HL-60/S4 (cell line): Measurements from ENCODE around the gene ARHGEF2.
"Not testable (repeated sequence)": the region's sequence is repeated elsewhere in the genome, so short reads cannot be mapped to it uniquely, and the experiment has no call there.

Experiments
- in situ Hi-C: fragments of 300-500 bp; cut with MboI; formaldehyde crosslinking; loops from 2 replicates; pipeline ENCODE4 v1.14.3; 2022; ENCODE audit warnings: low sequenced_read_pairs

The ARHGEF2 gene

DNA sequence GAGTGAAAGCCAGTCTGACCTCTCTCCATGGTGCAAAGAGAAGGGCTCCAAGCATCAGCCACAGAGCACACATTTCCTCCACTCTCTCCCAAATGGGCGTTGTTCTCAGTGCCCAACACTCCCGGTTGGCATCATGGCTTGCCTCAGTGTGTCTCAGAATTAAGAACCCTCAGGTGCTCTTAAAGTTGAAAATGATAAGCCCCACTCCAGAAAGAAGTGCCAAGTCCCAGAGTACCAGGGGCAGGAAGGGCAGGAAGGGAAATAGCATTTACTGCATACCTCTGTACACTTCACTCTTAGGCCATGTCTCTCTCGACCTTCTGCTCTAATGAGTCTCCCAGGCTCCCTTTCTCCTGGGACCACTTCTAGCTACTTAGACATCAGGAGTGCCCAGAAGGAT lies 15.2 kb upstream of the ARHGEF2 start:
- in situ Hi-C loops: loop anchor here (5.0 kb wide), 1 partner anchor 74 kb away; no protein-coding TSS in a partner anchor

DNA sequence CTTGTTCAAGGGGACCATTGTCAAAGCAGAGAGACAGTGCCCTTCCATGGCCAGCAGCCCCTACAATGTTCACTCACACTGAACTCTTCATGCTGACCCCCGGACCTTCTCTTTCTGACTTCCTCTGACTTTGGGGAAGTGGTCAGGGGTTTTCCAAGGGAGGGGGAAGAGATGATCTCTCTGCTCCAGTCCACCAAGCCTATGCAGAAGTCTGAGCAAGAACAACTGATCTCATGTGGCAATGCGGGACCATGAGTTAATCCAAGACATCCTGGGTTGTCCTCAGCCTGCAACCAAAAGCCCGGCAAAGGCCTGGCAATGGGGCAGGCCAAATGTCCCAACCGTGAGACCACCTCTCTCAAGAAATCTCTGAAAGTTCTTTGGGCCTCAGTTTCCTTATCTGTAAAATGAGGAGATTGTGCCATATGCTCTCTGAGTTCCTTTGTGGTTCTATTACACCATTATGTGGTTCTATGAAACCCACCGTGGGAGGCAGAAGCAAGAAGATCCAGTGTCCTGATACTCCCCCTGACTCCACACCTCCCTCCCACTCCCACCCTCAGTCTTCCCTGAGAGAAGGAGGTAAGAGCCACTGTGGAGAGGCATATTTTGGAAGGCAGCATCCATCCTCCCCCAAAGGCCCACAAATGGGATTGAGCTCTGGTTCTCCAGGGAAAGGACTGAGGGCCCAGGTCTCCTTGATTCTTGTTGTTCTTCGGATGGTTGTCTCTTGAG lies 11.8 kb upstream of the ARHGEF2 start:
- in situ Hi-C loops: loop anchor here (5.0 kb wide), 1 partner anchor 77 kb away; no protein-coding TSS in a partner anchor

- in situ Hi-C loops: loop anchor here (5.0 kb wide), 1 partner anchor 78 kb away; no protein-coding TSS in a partner anchor
These were observed 11.1 kb upstream of the ARHGEF2 start for GRCh38 chr1:155989242-155990004.

DNA sequence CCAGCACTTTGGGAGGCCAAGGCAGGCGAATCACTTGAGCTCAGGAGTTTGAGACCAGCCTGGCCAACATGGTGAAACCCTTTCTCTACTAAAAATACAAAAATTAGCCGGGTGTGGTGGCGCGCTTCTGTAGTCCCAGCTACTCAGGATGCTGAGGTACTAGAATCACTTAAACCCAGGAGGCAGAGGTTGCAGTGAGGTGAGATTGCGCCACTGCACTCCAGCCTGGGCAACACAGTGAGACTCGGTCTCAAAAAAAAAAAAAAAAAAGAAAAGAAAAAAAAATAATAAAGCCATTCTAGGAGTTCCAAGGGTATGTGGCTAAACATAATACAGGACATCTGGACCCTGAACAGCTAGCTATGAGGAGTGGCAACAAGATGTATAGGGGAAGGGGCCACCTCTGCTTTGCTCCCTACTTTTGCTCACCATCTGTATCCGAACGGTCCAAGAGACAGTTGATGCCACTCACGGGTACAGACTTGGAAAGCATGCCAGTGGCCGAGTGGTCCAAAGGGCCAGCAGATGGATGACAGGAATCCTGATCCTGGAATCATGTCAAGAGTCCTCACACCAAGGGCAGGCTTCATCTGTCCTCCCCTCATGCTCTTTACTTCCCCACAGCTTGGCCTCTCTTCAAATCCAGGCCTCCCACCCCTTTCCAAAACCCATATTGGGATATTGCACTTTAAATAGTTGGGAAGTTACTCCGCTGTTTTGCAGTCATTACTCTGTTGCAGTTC lies 6.7 kb upstream of the ARHGEF2 start:
- in situ Hi-C loops: not testable (repeated sequence)

- in situ Hi-C loops: no loop called here
These were observed 6.0 kb upstream of the ARHGEF2 start for GRCh38 chr1:155984341-155984740.

DNA sequence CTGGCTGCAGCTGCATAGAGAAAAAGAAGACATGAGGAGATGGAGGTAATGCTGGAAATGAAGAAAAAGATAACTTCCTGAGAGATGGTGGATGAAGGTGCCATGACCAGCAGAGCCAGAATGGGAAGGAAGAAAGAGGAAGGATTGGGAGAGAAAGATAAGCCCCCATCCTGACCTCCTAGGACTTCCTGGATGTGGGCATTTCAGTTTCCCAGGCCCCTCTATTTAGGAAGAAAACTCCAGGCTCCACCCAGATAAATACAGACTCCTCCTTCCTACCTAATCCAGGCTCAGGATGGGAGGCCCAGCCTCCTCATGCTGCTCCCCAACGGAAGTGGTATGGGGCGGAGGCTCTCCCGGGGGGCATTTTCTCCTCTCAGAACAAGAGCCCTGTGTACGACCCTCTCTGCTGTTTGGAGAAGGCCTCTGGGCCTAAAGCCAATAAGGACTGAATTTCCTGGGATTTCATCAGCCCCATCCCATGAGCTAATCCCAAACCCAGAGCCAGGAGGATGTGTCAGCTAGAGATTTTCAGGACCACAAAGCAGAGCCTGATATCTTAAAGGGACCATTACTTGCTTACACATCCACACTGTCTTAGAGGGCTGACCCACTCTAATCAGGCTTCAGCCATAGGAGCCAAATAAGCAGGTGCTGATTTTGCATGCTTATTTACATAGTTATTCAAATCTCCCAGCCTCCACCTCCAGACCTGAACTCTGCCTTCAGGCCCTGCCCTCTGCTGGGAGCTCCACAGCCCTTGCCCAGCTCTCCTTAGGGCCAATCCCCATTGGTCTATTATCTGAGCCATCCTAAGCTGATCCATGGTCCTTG lies 5.1 kb upstream of the ARHGEF2 start:
- in situ Hi-C loops: no loop called here

DNA sequence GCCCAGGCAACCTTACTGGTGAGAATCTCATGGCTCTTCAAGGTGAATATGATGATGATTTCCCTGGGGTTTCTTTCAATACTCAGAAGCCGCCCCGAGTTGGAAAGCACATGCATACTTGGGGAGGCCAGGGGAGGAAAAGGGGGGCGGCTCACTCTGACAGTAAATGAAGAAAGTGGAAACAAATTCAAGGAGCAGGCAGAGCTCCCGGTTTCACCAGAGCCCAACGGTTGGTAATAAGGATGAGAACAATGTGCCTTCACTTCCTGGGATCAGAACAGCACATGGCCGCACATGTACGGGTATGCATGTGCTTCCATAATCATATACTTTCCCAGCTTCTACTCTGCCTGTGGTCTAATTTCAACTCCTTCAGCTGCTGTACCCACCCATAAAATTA lies 3.8 kb upstream of the ARHGEF2 start:
- in situ Hi-C loops: no loop called here

DNA sequence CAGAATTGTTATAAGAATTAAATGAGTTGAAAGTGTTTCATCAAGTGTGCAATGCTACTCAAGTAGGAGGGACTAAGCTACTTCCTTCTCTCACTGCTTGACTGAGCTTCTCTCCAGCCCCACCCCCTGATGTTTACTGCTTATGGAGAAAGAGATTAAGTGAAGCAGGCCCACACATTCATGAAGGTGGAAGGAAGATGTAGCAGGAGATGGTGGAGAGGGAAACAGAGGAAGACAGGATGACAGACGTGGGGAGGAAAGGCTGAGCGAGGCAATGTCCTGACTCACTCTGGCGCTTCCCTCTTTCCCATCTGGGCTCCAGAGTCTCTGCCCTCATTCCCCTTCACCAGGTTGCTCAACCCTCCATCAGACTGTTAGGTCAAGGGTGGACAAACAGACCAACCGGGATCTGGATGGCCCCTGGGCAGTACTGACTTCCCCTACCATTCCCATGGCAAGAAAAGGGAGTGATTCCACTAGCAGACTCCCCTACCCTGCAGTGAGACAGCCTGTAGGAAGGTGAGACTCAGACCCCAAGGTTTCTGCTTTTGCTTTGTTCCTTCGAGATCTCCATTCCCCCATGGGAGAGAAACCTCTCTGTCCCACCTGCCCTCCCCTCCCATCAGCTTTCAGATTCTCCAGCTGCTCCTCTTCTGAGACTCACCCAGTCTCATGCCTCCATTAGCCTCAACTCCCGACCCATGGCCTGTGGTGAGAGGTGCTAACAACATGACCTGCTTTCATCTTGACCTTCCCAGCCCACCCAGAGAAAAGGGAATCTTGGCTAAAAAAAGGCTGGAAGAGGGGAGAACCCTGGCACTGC lies 3.1 kb upstream of the ARHGEF2 start:
- in situ Hi-C loops: no loop called here

DNA sequence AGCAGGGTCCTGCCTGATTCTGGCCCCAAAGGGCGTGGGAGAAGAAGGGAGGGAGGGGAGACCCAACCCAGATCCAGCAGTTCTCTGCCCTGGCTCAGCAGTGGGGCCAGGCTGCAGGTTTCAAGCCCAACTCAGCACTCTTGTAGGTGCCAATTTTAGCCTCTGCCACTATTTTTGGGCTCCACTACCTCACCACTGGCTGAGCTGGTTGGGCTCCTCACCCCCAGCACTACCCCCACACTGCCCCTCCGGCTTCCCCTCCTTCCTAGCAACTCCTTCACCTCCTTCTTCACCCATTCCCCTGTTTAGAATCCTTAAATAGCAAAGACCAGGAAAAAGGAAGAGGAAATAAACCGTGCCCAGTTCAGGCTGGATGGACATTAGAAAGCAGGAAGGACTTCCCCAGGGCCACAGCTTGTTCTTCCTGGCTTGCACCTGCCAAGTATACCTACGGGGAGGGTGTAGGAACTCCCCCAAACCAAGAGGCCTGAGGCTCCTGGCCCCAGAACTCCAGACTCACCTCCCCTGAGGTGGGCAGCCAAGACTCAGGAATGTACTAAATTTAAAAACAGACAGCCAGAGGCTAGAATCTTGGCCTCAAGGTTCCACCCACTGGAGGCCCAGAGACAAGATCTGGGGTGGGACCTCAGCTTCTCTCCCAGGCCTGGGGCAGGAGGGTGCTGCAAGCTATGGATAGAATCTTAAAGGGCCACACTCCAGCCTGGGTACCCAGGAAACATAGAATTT lies 1.4 kb upstream of the ARHGEF2 start:
- in situ Hi-C loops: no loop called here

GRCh38 chr1:155978973-155979429 lies 654 bp upstream of the ARHGEF2 start:
- in situ Hi-C loops: no loop called here

DNA sequence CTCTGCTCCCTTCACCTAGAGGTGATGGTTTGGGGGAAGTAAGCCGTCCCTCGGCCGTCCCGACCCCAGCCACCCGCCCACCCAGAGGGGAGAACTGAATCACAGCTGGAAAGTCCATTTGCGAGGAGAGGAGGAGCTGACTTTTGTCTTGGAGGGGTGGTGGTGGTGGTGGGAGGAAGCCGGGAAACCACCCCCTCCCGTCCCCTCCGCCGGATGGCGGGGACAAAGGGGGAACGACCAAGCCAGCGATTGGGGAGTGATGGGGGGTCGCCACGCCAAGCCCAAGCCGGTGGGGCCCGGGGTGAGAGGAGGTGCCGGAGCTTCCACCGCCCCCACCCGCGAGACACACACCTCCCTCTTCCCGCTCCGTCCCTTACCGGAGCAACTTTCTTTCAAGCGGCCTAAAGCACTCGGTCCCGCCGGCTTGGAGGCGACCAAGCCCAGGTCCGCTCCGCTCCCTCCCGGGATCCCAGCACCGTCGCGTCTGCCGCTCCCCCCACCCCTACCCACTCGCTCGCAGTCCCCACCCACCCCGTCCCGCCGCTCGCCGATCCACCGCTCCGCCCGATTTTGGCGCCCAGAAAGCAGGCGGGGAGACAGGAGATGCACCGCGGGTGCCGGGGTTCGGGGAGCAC lies 540 bp downstream of the ARHGEF2 start:
- in situ Hi-C loops: no loop called here

GRCh38 chr1:155976913-155977689 lies 1.2 kb downstream of the ARHGEF2 start:
- in situ Hi-C loops: no loop called here

GRCh38 chr1:155976062-155976912 lies 2.1 kb downstream of the ARHGEF2 start:
- in situ Hi-C loops: no loop called here

DNA sequence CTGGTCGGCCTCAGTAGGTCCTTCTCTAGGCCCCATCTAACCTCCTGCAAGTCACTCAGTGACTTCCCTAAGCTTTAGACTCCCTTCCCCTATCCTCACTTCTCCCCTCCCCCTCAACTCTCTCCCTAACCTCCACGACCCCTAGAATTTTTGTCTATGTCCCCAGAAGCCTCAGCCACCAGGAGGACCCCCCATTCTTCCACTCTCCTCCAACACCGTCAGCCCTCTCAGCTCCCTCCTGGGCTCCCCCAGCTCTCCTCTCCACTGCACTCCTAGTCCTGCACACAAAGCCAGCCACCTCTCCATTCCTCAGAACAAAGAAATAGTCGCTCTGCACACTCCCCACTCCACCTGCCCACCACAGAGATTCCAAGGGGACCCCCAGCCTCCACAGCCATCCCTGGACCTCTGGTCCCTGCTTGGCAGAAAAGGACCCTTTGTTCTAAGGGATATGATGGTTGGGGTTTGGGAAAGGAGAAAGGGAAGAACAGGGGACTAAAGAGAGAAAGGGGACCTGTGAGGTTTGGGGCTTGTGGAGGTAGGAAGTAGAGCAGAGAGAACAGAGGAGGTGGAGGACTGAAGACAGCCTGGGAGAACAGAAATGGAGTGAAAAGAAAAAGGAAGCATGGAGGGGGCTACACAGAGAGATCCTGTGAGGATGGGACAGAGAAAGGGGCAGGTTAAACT lies 2.8 kb downstream of the ARHGEF2 start:
- in situ Hi-C loops: no loop called here

DNA sequence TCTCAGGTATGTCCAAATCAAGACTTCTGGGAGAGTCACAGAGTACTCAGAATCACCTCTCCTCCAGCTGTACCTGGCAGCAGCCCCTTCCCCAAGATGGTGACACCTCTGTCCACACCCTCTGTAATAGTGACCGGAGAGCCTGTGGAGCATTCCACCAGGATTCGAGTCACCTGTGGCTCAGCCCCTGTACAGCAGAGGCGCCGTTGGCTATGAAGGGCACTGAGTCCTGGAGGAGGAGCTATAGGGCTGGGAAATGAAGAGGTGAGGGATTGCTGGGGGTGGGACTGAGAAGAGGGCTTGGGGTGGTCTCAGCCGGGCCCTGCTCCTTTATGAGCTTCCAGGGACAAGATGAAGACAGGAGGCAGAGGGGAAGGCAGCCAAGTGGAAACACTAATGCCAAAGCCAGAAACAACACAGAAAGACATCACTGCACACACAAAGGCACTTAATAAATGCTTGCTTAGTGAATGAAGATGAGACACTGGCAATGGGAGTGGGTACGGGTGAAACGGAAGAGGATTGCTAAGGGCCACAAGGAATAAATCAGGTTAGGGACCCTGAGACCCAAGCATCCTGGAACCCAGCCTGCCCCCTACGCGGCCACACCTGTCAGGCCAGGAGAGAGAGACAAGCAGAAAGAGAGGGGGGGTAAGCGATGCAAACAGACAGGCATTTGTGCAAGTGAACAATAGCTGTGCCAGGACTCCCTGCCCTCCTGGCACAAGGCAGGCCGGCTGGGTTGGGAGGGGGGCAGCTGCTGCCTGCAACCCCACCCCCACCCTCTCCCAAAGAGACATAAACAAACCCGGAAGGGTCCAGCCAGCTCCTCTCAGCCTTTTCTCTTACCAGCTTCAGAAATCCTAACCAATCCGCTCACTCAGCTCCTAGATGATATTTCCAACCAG lies 3.9 kb downstream of the ARHGEF2 start:
- in situ Hi-C loops: no loop called here
